HEK293 (cell line): ENCODE measurements around the gene RMND5B.

Experiments used
- CTCF ChIA-PET: fragments of 350-600 bp; formaldehyde crosslinking; extraction: SDS; loops from one replicate; lab custom pipeline; 2021; ENCODE audit warnings: antibody characterized with exemption; lab: Yijun Ruan, JAX
- POLR2A ChIA-PET: fragments of 300-600 bp; formaldehyde crosslinking; extraction: SDS; loops from one replicate; lab custom pipeline; 2020; ENCODE audit warnings: antibody characterized with exemption, inconsistent platforms; lab: Yijun Ruan, JAX
- H3K27ac ChIP-seq: fragments of 200-500 bp; sonication (Bioruptor generic); 2 replicates; pipeline ENCODE4 v1.5.1; 2014; ENCODE audit warnings: low read depth, low read length, control low read depth, inconsistent platforms; ENCODE audit errors: extremely low read depth
- H3K36me3 ChIP-seq, 2 experiments: fragments of 200-500 bp in 1 of 2; sonication (Bioruptor generic) in 1 of 2; 1 replicate in 1 of 2; 2 replicates in 1 of 2; pipeline ENCODE4 v1.5.1; 2014 to 2017; ENCODE audit warnings: inconsistent platforms in 2 of 2, low read length in 2 of 2; ENCODE audit not compliant: control insufficient read depth in 2 of 2, insufficient read depth in 1 of 2
- H3K4me1 ChIP-seq: fragments of 200-500 bp; sonication (Bioruptor generic); 2 replicates; pipeline ENCODE4 v1.5.1; 2014; ENCODE audit warnings: mild to moderate bottlenecking, low read length, inconsistent platforms; ENCODE audit not compliant: control insufficient read depth, insufficient read depth
- H3K4me3 ChIP-seq: 2 replicates; pipeline ENCODE4 v1.5.1; 2011; ENCODE audit warnings: low read depth, mild to moderate bottlenecking, control low read depth, low read length, moderate library complexity
- H3K9me3 ChIP-seq: fragments of 200-500 bp; sonication (Bioruptor generic); 2 replicates; pipeline ENCODE4 v1.5.1; 2014; ENCODE audit warnings: low read depth, low read length, inconsistent platforms; ENCODE audit not compliant: control insufficient read depth, insufficient read depth
- ATF2 ChIP-seq: fragments of 450-650 bp; formaldehyde crosslinking; IDR thresholded peaks from 2 replicates; pipeline ENCODE4 v1.5.1; 2016; ENCODE audit warnings: missing biosample characterization, missing genetic modification characterization, low read depth
- EGR2 ChIP-seq: fragments of 450-650 bp; formaldehyde crosslinking; IDR thresholded peaks from 2 replicates; pipeline ENCODE4 v1.5.1; 2016; ENCODE audit warnings: low read depth, missing biosample characterization, missing genetic modification characterization
- FEZF1 ChIP-seq: fragments of 450-650 bp; formaldehyde crosslinking; IDR thresholded peaks from 2 replicates; pipeline ENCODE4 v1.5.1; 2016; ENCODE audit warnings: missing biosample characterization, missing genetic modification characterization
- GLI2 ChIP-seq: fragments of 450-650 bp; formaldehyde crosslinking; IDR thresholded peaks from 2 replicates; pipeline ENCODE4; 2017; ENCODE audit warnings: missing biosample characterization, missing genetic modification characterization, low read depth, borderline replicate concordance
- HOXD13 ChIP-seq: sonication (generic); formaldehyde crosslinking; IDR thresholded peaks from 2 replicates; pipeline ENCODE4 v1.8.0; 2022; ENCODE audit warnings: missing genetic modification reagents, borderline replicate concordance
- KLF9 ChIP-seq: fragments of 450-650 bp; formaldehyde crosslinking; IDR thresholded peaks from 2 replicates; pipeline ENCODE4 v1.5.1; 2016; ENCODE audit warnings: missing biosample characterization, missing genetic modification characterization, low read depth
- SP2 ChIP-seq: fragments of 450-650 bp; formaldehyde crosslinking; IDR thresholded peaks from 2 replicates; pipeline ENCODE4 v1.5.1; 2016; ENCODE audit warnings: missing biosample characterization, missing genetic modification characterization
- TSHZ1 ChIP-seq: fragments of 450-650 bp; formaldehyde crosslinking; IDR thresholded peaks from 2 replicates; pipeline ENCODE4 v1.5.1; 2016; ENCODE audit warnings: missing biosample characterization, missing genetic modification characterization, borderline replicate concordance
- ZFHX2 ChIP-seq: fragments of 450-650 bp; formaldehyde crosslinking; conservative IDR thresholded peaks from 2 replicates; pipeline ENCODE4 v1.5.1; 2016; ENCODE audit warnings: missing biosample characterization, missing genetic modification characterization
- ZNF10 ChIP-seq: fragments of 450-650 bp; formaldehyde crosslinking; IDR thresholded peaks from 2 replicates; pipeline ENCODE4 v1.5.1; 2017; ENCODE audit warnings: missing biosample characterization, missing genetic modification characterization
- ZNF121 ChIP-seq: fragments of 450-650 bp; formaldehyde crosslinking; IDR thresholded peaks from 2 replicates; pipeline ENCODE4 v1.5.1; 2016; ENCODE audit warnings: missing biosample characterization, missing genetic modification characterization
- ZNF148 ChIP-seq: fragments of 450-650 bp; formaldehyde crosslinking; IDR thresholded peaks from 2 replicates; pipeline ENCODE4 v1.5.0; 2017; ENCODE audit warnings: missing biosample characterization, missing genetic modification characterization, borderline replicate concordance
- ZNF155 ChIP-seq: fragments of 450-650 bp; formaldehyde crosslinking; IDR thresholded peaks from 2 replicates; pipeline ENCODE4 v1.5.1; 2016; ENCODE audit warnings: missing biosample characterization, missing genetic modification characterization
- ZNF280C ChIP-seq: fragments of 450-650 bp; formaldehyde crosslinking; IDR thresholded peaks from 2 replicates; pipeline ENCODE4 v1.5.1; 2016; ENCODE audit warnings: missing biosample characterization, missing genetic modification characterization
- ZNF341 ChIP-seq: fragments of 450-650 bp; formaldehyde crosslinking; IDR thresholded peaks from 2 replicates; pipeline ENCODE4; 2016; ENCODE audit warnings: low read depth, missing biosample characterization, missing genetic modification characterization
- ZNF350 ChIP-seq: fragments of 450-650 bp; formaldehyde crosslinking; IDR thresholded peaks from 2 replicates; pipeline ENCODE4 v1.5.0; 2017; ENCODE audit warnings: missing biosample characterization, mild to moderate bottlenecking, missing genetic modification characterization
- ZNF449 ChIP-seq: fragments of 450-650 bp; formaldehyde crosslinking; IDR thresholded peaks from 2 replicates; pipeline ENCODE4 v1.5.1; 2017; ENCODE audit warnings: missing biosample characterization, mild to moderate bottlenecking, missing genetic modification characterization, moderate library complexity
- ZNF513 ChIP-seq: fragments of 450-650 bp; IDR thresholded peaks from 2 replicates; pipeline ENCODE4 v1.5.1; 2018; ENCODE audit warnings: missing biosample characterization, missing genetic modification characterization
- ZNF660 ChIP-seq: fragments of 450-650 bp; IDR thresholded peaks from 2 replicates; pipeline ENCODE4 v1.5.1; 2018; ENCODE audit warnings: missing biosample characterization, mild to moderate bottlenecking, missing genetic modification characterization
- ZNF664 ChIP-seq: fragments of 450-650 bp; formaldehyde crosslinking; IDR thresholded peaks from 2 replicates; pipeline ENCODE4 v1.5.1; 2016; ENCODE audit warnings: missing biosample characterization, missing genetic modification characterization

The RMND5B gene

GRCh38 chr5:178149199-178149932 lies 18.6 kb downstream of the RMND5B start:
- no peak overlapping the region for H3K27ac ChIP-seq
- CTCF ChIA-PET = interaction anchor here (0.6 to 13.3 kb wide), 5 partner anchors 11 to 542 kb away, joined by 3 to 204 read pairs (median 6); no protein-coding TSS in a partner anchor
- TF ChIP-seq ZNF664 = no peak
- TF ChIP-seq ZNF121 (tag by site-specific recombination) = no peak
- no peak for TF ChIP-seq ZNF148 (tag by site-specific recombination)
- TF ChIP-seq ZNF660 = no peak
- TF ChIP-seq TSHZ1 (tag by site-specific recombination) = no peak
- no peak for TF ChIP-seq ZNF280C (tag by site-specific recombination)
- no peak for TF ChIP-seq GLI2 (tag by site-specific recombination)
- TF ChIP-seq ZNF350 (tag by site-specific recombination) = no peak
- TF ChIP-seq FEZF1 (tag by site-specific recombination) = no peak
- TF ChIP-seq ZNF155 = no peak
- TF ChIP-seq HOXD13 = no peak
- TF ChIP-seq ZNF341 (tag by site-specific recombination) = 0 out of 2 replicates have a peak, but pooled peaks have one; percentile 26
- TF ChIP-seq SP2 (tag by site-specific recombination) = 0 out of 2 replicates have a peak, but pooled peaks have one; percentile 14
- TF ChIP-seq ZNF10 (tag by site-specific recombination) = no peak
- no peak for TF ChIP-seq KLF9 (tag by site-specific recombination)
- no peak for TF ChIP-seq ZNF449 (tag by site-specific recombination)
- TF ChIP-seq EGR2 = peak; percentile 55; the same call in 1 of the 2 replicates
- TF ChIP-seq ZFHX2 (tag by site-specific recombination) = peak; percentile 68
- no peak for TF ChIP-seq ATF2
- no peak for TF ChIP-seq ZNF513 (tag by site-specific recombination)

More at GRCh38 chr5:178149199-178149932, 18.6 kb downstream of the RMND5B start:
- Histone ChIP-seq H3K36me3 (peaks cover 28 to 75% of the 10 kb centered on the region in 2 experiments), H3K9me3 (no peaks in the 10 kb centered on the region), H3K4me1 (peaks cover 4% of the 10 kb centered on the region; the same call in 1 of the 2 replicates), H3K4me3 (no peak overlapping the region)
- POLR2A ChIA-PET = interaction anchor here (1.3 to 1.6 kb wide), 3 partner anchors 11 to 74 kb away, joined by 3 to 10 read pairs (median 4); no protein-coding TSS in a partner anchor
